Activated CD8-positive, alpha-beta memory T cell treated with anti-CD3 and anti-CD28 coated beads, Interleukin-2, amount 10 ng/mL, durations not matched to agents 7 days and 5 days (primary cell): Measurements from ENCODE around the gene H2AZ2. TPM values are rescaled to one million over a fixed set of nuclear protein-coding genes. Genes with fewer than 3 reads are reported as not detected.
"Not testable (repeated sequence)": the region's sequence is repeated elsewhere in the genome, so short reads cannot be mapped to it uniquely, and the experiment has no call there.

Experiments
- ATAC-seq: fragments of 150-1000 bp; cut with Tn5 transposase; one replicate; pipeline ENCODE4 v1.10.0; 2021; ENCODE audit warnings: moderate library complexity
- CTCF ChIA-PET: fragments of 350-600 bp; sonication (Branson Sonifier 250); formaldehyde crosslinking; loops from one replicate; lab custom pipeline; 2021; ENCODE audit warnings: antibody characterized with exemption; lab: Charles Lee
- DNase-seq: peaks from one replicate; pipeline ENCODE4 v3.0.0-alpha.2; 2020
- H3K27ac Mint-ChIP-seq: one replicate; pipeline ENCODE4 v1.8.0; 2021; ENCODE audit warnings: mild to moderate bottlenecking, mixed read lengths
- H3K27me3 Mint-ChIP-seq: one replicate; pipeline ENCODE4 v1.8.0; 2021; ENCODE audit warnings: mixed read lengths
- H3K36me3 Mint-ChIP-seq: one replicate; pipeline ENCODE4 v1.8.0; 2021; ENCODE audit warnings: mild to moderate bottlenecking, mixed read lengths
- H3K4me1 Mint-ChIP-seq: one replicate; pipeline ENCODE4 v1.8.0; 2021; ENCODE audit warnings: mixed read lengths
- H3K4me3 Mint-ChIP-seq: one replicate; pipeline ENCODE4 v1.8.0; 2021; ENCODE audit warnings: mild to moderate bottlenecking, moderate library complexity, mixed read lengths
- H3K9me3 Mint-ChIP-seq: one replicate; pipeline ENCODE4 v1.8.0; 2022; ENCODE audit warnings: low read depth, mixed read lengths
- total RNA-seq, 2 experiments: library from RNA; stranded (reverse); gene quantifications; one replicate each; pipeline ENCODE4 v1.2.3, GENCODE V29; 2021

The H2AZ2 gene
- total RNA-seq, 2 experiments from 2014 or later = 302 to 331 TPM

GRCh38 chr7:44854644-44855364 is 6.9 kb upstream of the H2AZ2 start:
- H3K9me3 Mint-ChIP-seq = no peaks in the 10 kb centered on the region
- DNase-seq (no peak), ATAC-seq (no peak)
- H3K27ac Mint-ChIP-seq = no peak overlapping the region
- no peaks in the 10 kb centered on the region for H3K27me3 Mint-ChIP-seq
- no peaks in the 10 kb centered on the region for H3K36me3 Mint-ChIP-seq
- no peak overlapping the region for H3K4me3 Mint-ChIP-seq
- H3K4me1 Mint-ChIP-seq = peaks cover 22% of the 10 kb centered on the region
- CTCF ChIA-PET = interaction anchor here (0.8 to 9.4 kb wide), 10 partner anchors 18 to 281 kb away, joined by 3 to 134 read pairs (median 5); partner anchors contain the start of gene PURB

GRCh38 chr7:44853391-44853790 is 5.5 kb upstream of the H2AZ2 start:
- H3K4me3 Mint-ChIP-seq = no peak overlapping the region
- H3K36me3 Mint-ChIP-seq = peaks cover 3% of the 10 kb centered on the region
- no peak overlapping the region for H3K27ac Mint-ChIP-seq
- ATAC-seq (no peak), DNase-seq (no peak)
- H3K27me3 Mint-ChIP-seq = no peaks in the 10 kb centered on the region
- peaks cover 29% of the 10 kb centered on the region for H3K4me1 Mint-ChIP-seq
- no peaks in the 10 kb centered on the region for H3K9me3 Mint-ChIP-seq
- CTCF ChIA-PET = interaction anchor here (0.6 to 9.4 kb wide), 3 partner anchors 28 to 777 kb away, joined by 3 to 134 read pairs (median 5); partner anchors contain the start of gene PURB

- peaks cover 25% of the 10 kb centered on the region for H3K4me1 Mint-ChIP-seq
- no peaks in the 10 kb centered on the region for H3K9me3 Mint-ChIP-seq
- DNase-seq = no peak
- ATAC-seq = no peak
- no peak overlapping the region for H3K4me3 Mint-ChIP-seq
- H3K36me3 Mint-ChIP-seq = peaks cover 3% of the 10 kb centered on the region
- CTCF ChIA-PET = interaction anchor here (0.6 to 9.4 kb wide), 2 partner anchors 17 to 29 kb away, joined by 3 to 134 read pairs; partner anchors contain the start of gene PURB
- no peaks in the 10 kb centered on the region for H3K27me3 Mint-ChIP-seq
- H3K27ac Mint-ChIP-seq = no peak overlapping the region
Measured at GRCh38 chr7:44852590-44852989, 4.7 kb upstream of the H2AZ2 start.

- Mint-ChIP-seq H3K27me3 (no peaks in the 10 kb centered on the region), H3K4me1 (peaks cover 30% of the 10 kb centered on the region), H3K36me3 (peaks cover 11% of the 10 kb centered on the region), H3K27ac (peak overlapping the region; percentile 47), H3K4me3 (peak overlapping the region; percentile 97), H3K9me3 (no peaks in the 10 kb centered on the region)
- ATAC-seq (no peak), DNase-seq (no peak)
- CTCF ChIA-PET = interaction anchor here (1.2 to 5.4 kb wide), 7 partner anchors 9 to 285 kb away, joined by 3 to 44 read pairs (median 19); partner anchors contain the start of gene PURB
Measured at GRCh38 chr7:44849885-44850544, 2.1 kb upstream of the H2AZ2 start.

GRCh38 chr7:44849259-44849884 is 1.5 kb upstream of the H2AZ2 start:
- Mint-ChIP-seq H3K36me3 (peaks cover 11% of the 10 kb centered on the region), H3K27ac (peak overlapping the region; percentile 99), H3K27me3 (no peaks in the 10 kb centered on the region), H3K9me3 (no peaks in the 10 kb centered on the region), H3K4me1 (peaks cover 34% of the 10 kb centered on the region), H3K4me3 (peak overlapping the region; percentile 97)
- no peak for ATAC-seq
- no peak for DNase-seq
- CTCF ChIA-PET = interaction anchor here (0.9 to 5.4 kb wide), 13 partner anchors 9 to 288 kb away, joined by 3 to 44 read pairs (median 5); partner anchors contain the start of genes OGDH, PPIA and PURB

- Mint-ChIP-seq H3K4me3 (peak overlapping the region; percentile 97), H3K4me1 (peaks cover 36% of the 10 kb centered on the region), H3K9me3 (no peaks in the 10 kb centered on the region), H3K27ac (peak overlapping the region; percentile 99), H3K27me3 (no peaks in the 10 kb centered on the region), H3K36me3 (peaks cover 19% of the 10 kb centered on the region)
- peak; percentile 92 for DNase-seq
- peak; percentile 69 for ATAC-seq
- CTCF ChIA-PET = interaction anchor here (1.1 to 5.4 kb wide), 15 partner anchors 11 to 282 kb away, joined by 3 to 44 read pairs (median 5); partner anchors contain the start of genes DDX56, OGDH, PPIA and PURB
Measured at GRCh38 chr7:44847509-44847919, 373 bp downstream of the H2AZ2 start.

DNA sequence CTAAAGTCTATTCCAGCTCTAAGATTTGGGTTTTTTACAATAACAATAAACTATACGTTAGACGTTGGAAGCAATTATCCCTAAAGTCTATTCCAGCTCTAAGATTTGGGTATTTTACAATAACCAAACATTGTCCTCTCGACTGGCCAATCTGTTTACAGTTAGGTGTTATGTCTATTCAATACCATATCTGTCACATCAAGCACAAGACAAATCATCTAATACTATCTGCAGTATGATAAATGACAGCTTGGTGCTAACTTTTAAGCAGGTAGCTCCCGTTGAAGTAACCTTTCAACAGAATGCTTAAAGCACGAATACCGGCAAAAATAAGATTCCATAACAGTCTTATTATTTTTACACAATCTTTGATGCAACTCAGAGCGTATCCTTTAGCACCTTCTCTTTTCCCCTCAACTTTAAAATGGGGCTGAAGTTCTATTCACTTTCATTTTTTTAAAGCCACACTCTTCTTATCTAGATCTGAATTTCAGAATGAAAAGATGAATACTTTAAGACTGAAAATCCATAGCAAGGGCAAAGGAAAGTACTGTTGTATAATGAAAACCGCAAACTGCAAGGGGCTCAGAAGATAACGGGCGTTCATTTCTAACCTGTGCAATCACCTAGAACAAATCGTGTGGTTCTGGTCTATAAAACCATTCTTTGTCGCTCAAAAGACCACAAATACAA is 925 bp downstream of the H2AZ2 start:
- DNase-seq (no peak), ATAC-seq (no peak)
- peak overlapping the region; percentile 97 for H3K4me3 Mint-ChIP-seq
- peaks cover 39% of the 10 kb centered on the region for H3K4me1 Mint-ChIP-seq
- H3K36me3 Mint-ChIP-seq = peaks cover 24% of the 10 kb centered on the region
- CTCF ChIA-PET = interaction anchor here (0.8 to 5.4 kb wide), 16 partner anchors 12 to 282 kb away, joined by 3 to 44 read pairs (median 5); partner anchors contain the start of genes OGDH, PPIA, PURB and TMED4
- H3K9me3 Mint-ChIP-seq = no peaks in the 10 kb centered on the region
- H3K27me3 Mint-ChIP-seq = no peaks in the 10 kb centered on the region
- H3K27ac Mint-ChIP-seq = peak overlapping the region; percentile 99

- DNase-seq = peak; percentile 46
- not testable (repeated sequence) for H3K9me3 Mint-ChIP-seq, H3K27me3 Mint-ChIP-seq, ATAC-seq
- CTCF ChIA-PET = interaction anchor here (0.8 to 5.4 kb wide), 16 partner anchors 12 to 281 kb away, joined by 3 to 44 read pairs (median 5); partner anchors contain the start of genes OGDH, PPIA and PURB
- Mint-ChIP-seq H3K4me1 (peaks cover 43% of the 10 kb centered on the region), H3K36me3 (peaks cover 28% of the 10 kb centered on the region), H3K4me3 (peak overlapping the region; percentile 97), H3K27ac (peak overlapping the region; percentile 99)
Measured at GRCh38 chr7:44846390-44846789, 1.5 kb downstream of the H2AZ2 start.

DNA sequence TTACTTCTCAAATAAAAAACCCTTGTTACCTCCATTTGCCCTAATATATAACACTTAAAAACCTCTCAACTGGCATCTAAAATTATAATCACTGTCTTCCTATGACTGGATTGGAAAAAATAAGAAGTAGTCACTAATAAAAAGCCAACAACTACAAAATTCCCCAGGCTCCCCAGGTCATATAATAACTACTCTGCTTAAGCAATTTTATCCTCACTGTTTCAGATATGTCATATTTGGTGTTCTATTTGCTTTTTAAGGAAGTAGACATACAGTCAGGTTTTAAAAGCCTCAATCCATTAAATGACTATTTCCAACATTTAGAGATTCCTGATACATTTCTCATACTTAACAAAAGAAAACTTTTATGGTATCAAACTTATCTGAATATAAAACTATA is 2.4 kb downstream of the H2AZ2 start:
- no peaks in the 10 kb centered on the region for H3K27me3 Mint-ChIP-seq

GRCh38 chr7:44843440-44843839 is 4.4 kb downstream of the H2AZ2 start:
- not testable (repeated sequence) for H3K9me3 Mint-ChIP-seq, H3K27ac Mint-ChIP-seq, H3K4me3 Mint-ChIP-seq, ATAC-seq, DNase-seq, H3K27me3 Mint-ChIP-seq
- Mint-ChIP-seq H3K36me3 (peaks cover 41% of the 10 kb centered on the region), H3K4me1 (peaks cover 33% of the 10 kb centered on the region)
- CTCF ChIA-PET = interaction anchor here (1.0 to 1.6 kb wide), 2 partner anchors 17 to 280 kb away, joined by 3 read pairs; no protein-coding TSS in a partner anchor

More for the DNA sequence above, 2.4 kb downstream of the H2AZ2 start:
- CTCF ChIA-PET = interaction anchor here (1.0 to 5.4 kb wide), 8 partner anchors 13 to 280 kb away, joined by 3 to 44 read pairs (median 5); partner anchors contain the start of genes PPIA and PURB
- no peak overlapping the region for H3K27ac Mint-ChIP-seq
- DNase-seq (no peak), ATAC-seq (no peak)
- peaks cover 40% of the 10 kb centered on the region for H3K4me1 Mint-ChIP-seq
- H3K9me3 Mint-ChIP-seq = no peaks in the 10 kb centered on the region
- H3K36me3 Mint-ChIP-seq = peaks cover 36% of the 10 kb centered on the region
- peak overlapping the region; percentile 97 for H3K4me3 Mint-ChIP-seq

DNA sequence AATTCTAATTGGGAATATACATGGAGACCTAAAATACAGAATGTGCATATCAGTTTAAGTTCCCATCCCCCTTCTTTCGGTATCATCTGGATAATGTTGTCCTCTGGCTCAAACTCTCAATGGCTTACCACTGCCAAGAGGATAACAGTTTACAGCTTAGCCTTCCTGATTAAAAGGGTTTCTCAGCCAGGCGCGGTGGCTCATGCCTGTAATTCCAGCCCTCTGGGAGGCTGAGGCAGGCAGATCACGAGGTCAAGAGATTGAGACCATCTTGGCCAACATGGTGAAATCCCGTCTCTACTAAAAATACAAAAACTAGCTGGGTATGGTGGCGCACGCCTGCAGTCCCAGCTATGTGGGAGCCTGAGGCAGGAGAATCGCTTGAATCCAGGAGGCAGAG is 5.2 kb downstream of the H2AZ2 start:
- not testable (repeated sequence) for H3K4me3 Mint-ChIP-seq, H3K27me3 Mint-ChIP-seq, DNase-seq, H3K9me3 Mint-ChIP-seq, H3K27ac Mint-ChIP-seq, ATAC-seq
- peaks cover 43% of the 10 kb centered on the region for H3K36me3 Mint-ChIP-seq
- CTCF ChIA-PET = interaction anchor here (1.6 kb wide), 1 partner anchor 16 kb away, joined by 3 read pairs; no protein-coding TSS in a partner anchor
- H3K4me1 Mint-ChIP-seq = peaks cover 32% of the 10 kb centered on the region

- H3K27me3 Mint-ChIP-seq = no peaks in the 10 kb centered on the region
- H3K4me1 Mint-ChIP-seq = peaks cover 12% of the 10 kb centered on the region
- peaks cover 51% of the 10 kb centered on the region for H3K36me3 Mint-ChIP-seq
- ATAC-seq (no peak), DNase-seq (no peak)
- CTCF ChIA-PET = no interaction called here
- no peaks in the 10 kb centered on the region for H3K9me3 Mint-ChIP-seq
- no peak overlapping the region for H3K4me3 Mint-ChIP-seq
- H3K27ac Mint-ChIP-seq = no peak overlapping the region
Measured at GRCh38 chr7:44838751-44839150, 9.1 kb downstream of the H2AZ2 start.
